Prostate gland (tissue), 2 donors: ENCODE measurements around the gene PAXX.

Experiments used
- POLR2A ChIP-seq: fragments of 450-650 bp; IDR thresholded peaks from one replicate; pipeline ENCODE4 v1.6.1; 2016; ENCODE audit warnings: antibody characterized with exemption, mild to moderate bottlenecking
- TF ChIP-seq, protein P1 (sequence below), 4 experiments: fragments of 200-600 bp in 2 of 4; fragments of 450-650 bp in 2 of 4; sonication (generic) in 2 of 4; IDR thresholded peaks; 1 replicate in 3 of 4; 2 replicates in 1 of 4; pipeline ENCODE4 v1.5.1; 2016 to 2019; ENCODE audit warnings: antibody characterized with exemption in 4 of 4, mild to moderate bottlenecking in 2 of 4, moderate library complexity in 2 of 4

DNA sequence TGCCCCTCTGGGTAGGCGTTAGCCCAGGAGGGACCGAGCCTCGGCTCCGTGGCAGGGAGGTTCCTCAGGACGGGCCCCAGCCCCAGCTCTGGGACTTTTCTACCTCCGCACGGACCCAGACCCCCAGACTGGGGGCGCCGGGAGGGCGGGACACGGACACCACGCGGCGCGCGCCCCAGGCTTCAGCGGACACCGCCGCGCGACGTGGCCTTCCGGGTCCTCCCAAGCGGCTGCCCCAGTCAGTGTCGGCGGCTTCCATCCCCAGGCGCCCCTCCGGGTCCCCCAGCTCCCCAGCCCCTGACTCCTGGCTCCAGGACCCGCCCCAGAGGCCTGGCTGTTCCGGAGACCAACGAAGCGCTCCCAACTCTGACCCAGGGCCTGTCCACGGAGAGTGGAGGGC lies 6.4 kb upstream of the PAXX start:
- TF ChIP-seq, protein P1, sequence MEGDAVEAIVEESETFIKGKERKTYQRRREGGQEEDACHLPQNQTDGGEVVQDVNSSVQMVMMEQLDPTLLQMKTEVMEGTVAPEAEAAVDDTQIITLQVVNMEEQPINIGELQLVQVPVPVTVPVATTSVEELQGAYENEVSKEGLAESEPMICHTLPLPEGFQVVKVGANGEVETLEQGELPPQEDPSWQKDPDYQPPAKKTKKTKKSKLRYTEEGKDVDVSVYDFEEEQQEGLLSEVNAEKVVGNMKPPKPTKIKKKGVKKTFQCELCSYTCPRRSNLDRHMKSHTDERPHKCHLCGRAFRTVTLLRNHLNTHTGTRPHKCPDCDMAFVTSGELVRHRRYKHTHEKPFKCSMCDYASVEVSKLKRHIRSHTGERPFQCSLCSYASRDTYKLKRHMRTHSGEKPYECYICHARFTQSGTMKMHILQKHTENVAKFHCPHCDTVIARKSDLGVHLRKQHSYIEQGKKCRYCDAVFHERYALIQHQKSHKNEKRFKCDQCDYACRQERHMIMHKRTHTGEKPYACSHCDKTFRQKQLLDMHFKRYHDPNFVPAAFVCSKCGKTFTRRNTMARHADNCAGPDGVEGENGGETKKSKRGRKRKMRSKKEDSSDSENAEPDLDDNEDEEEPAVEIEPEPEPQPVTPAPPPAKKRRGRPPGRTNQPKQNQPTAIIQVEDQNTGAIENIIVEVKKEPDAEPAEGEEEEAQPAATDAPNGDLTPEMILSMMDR (IDR thresholded peaks at IDR 0.05): no peak
- TF ChIP-seq POLR2A: no peak
